IMR-90 (cell line): Measurements from ENCODE around the gene PCGF3. TPM values are rescaled to one million over a fixed set of nuclear protein-coding genes. Genes with fewer than 3 reads are reported as not detected.

Source experiments
- ATAC-seq: fragments of 200-7000 bp; cut with Tn5 transposase; 2 replicates; pipeline ENCODE4 v1.9.1; 2020; ENCODE audit warnings: low read depth, mild to moderate bottlenecking, moderate library complexity
- BruUV-seq: library from RNA; stranded (reverse); fragments of 400-500 nt; replicated peaks from 2 replicates; lab custom pipeline; 2021; lab: Mats Ljungman, UMichigan
- CTCF ChIA-PET: fragments of 300-600 bp; formaldehyde crosslinking; extraction: SDS; loops from one replicate; lab custom pipeline; 2021; ENCODE audit warnings: antibody characterized with exemption; lab: Yijun Ruan, JAX
- POLR2A ChIA-PET: fragments of 300-600 bp; sonication (Branson Sonifier 250); formaldehyde crosslinking; loops from one replicate; lab custom pipeline; 2022; ENCODE audit warnings: antibody characterized with exemption; ENCODE audit not compliant: unreplicated experiment; lab: Charles Lee
- DNase-seq: peaks from one replicate; pipeline ENCODE4 v3.0.0; 2013
- H2AFZ ChIP-seq: replicated peaks from 2 replicates; pipeline ENCODE3; 2013; ENCODE audit warnings: low read length, mild to moderate bottlenecking; ENCODE audit not compliant: poor library complexity
- H2AK5ac ChIP-seq: 2 replicates; pipeline ENCODE4 v1.6.1; 2013; ENCODE audit warnings: low read depth, low read length, inconsistent platforms
- H2AK9ac ChIP-seq: replicated peaks from 2 replicates; pipeline ENCODE3; 2013; ENCODE audit warnings: mild to moderate bottlenecking, low read depth, low read length, moderate library complexity; ENCODE audit not compliant: poor library complexity
- H2BK120ac ChIP-seq: 2 replicates; pipeline ENCODE4 v1.6.1; 2013; ENCODE audit warnings: low read depth, low read length, inconsistent platforms
- H2BK15ac ChIP-seq: 3 replicates; pipeline ENCODE4 v1.6.1; 2013; ENCODE audit warnings: low read depth, low read length, inconsistent platforms
- H2BK20ac ChIP-seq: 2 replicates; pipeline ENCODE4 v1.6.1; 2013; ENCODE audit warnings: low read depth, mild to moderate bottlenecking, inconsistent platforms, low read length, moderate library complexity
- H2BK5ac ChIP-seq: 2 replicates; pipeline ENCODE4 v1.6.1; 2013; ENCODE audit warnings: mild to moderate bottlenecking, low read depth, low read length, inconsistent platforms; ENCODE audit not compliant: poor library complexity, severe bottlenecking
- H3K14ac ChIP-seq: replicated peaks from 2 replicates; pipeline ENCODE4 v1.6.1; 2013; ENCODE audit warnings: low read depth, low read length, inconsistent platforms
- H3K18ac ChIP-seq: 2 replicates; pipeline ENCODE4 v1.6.1; 2013; ENCODE audit warnings: low read depth, low read length, control low read depth
- H3K23ac ChIP-seq: 2 replicates; pipeline ENCODE4 v1.6.1; 2013; ENCODE audit warnings: low read depth, low read length, inconsistent platforms
- H3K27ac ChIP-seq: 2 replicates; pipeline ENCODE4 v1.5.1; 2013; ENCODE audit warnings: mild to moderate bottlenecking, control low read depth, low read length; ENCODE audit not compliant: insufficient read depth
- H3K27me3 ChIP-seq: 2 replicates; pipeline ENCODE4 v1.6.1; 2013; ENCODE audit warnings: low read length; ENCODE audit not compliant: control insufficient read depth, insufficient read depth
- H3K36me3 ChIP-seq: 2 replicates; pipeline ENCODE4 v1.6.1; 2013; ENCODE audit warnings: low read length, mixed read lengths; ENCODE audit not compliant: control insufficient read depth, insufficient read depth
- H3K4ac ChIP-seq: 2 replicates; pipeline ENCODE4 v1.6.1; 2013; ENCODE audit warnings: low read depth, low read length, inconsistent platforms
- H3K4me1 ChIP-seq: 2 replicates; pipeline ENCODE4 v1.6.1; 2013; ENCODE audit warnings: low read length, mixed read lengths; ENCODE audit not compliant: control insufficient read depth, insufficient read depth
- H3K4me2 ChIP-seq: 2 replicates; pipeline ENCODE4 v1.6.1; 2013; ENCODE audit warnings: low read depth, mild to moderate bottlenecking, control low read depth, low read length, moderate library complexity
- H3K4me3 ChIP-seq: 2 replicates; pipeline ENCODE4 v1.5.1; 2013; ENCODE audit warnings: low read depth, mild to moderate bottlenecking, control low read depth, low read length, moderate library complexity; ENCODE audit not compliant: insufficient read depth
- H3K56ac ChIP-seq: 2 replicates; pipeline ENCODE4 v1.6.1; 2013; ENCODE audit warnings: low read length, inconsistent platforms; ENCODE audit not compliant: insufficient read depth; ENCODE audit errors: extremely low read depth
- H3K79me1 ChIP-seq, 2 experiments: 2 replicates each; pipeline ENCODE4 v1.6.1; 2013; ENCODE audit warnings: low read length in 2 of 2, inconsistent platforms in 1 of 2, low read depth in 1 of 2
- H3K9ac ChIP-seq: 2 replicates; pipeline ENCODE4 v1.6.1; 2013; ENCODE audit warnings: low read depth, low read length, control low read depth
- H3K9me1 ChIP-seq: 2 replicates; pipeline ENCODE4 v1.6.1; 2013; ENCODE audit warnings: low read length, inconsistent platforms; ENCODE audit not compliant: insufficient read depth
- H3K9me3 ChIP-seq: 2 replicates; pipeline ENCODE4 v1.6.1; 2013; ENCODE audit warnings: low read length; ENCODE audit not compliant: control insufficient read depth, insufficient read depth
- H4K20me1 ChIP-seq: 2 replicates; pipeline ENCODE4 v1.6.1; 2013; ENCODE audit warnings: low read length, inconsistent platforms; ENCODE audit not compliant: insufficient read depth
- H4K5ac ChIP-seq: 2 replicates; pipeline ENCODE4 v1.6.1; 2013; ENCODE audit warnings: mild to moderate bottlenecking, low read depth, low read length, control low read depth
- H4K8ac ChIP-seq, 2 experiments: 2 replicates each; pipeline ENCODE4 v1.6.1; 2013; ENCODE audit warnings: low read depth in 2 of 2, low read length in 2 of 2, control low read depth in 1 of 2, inconsistent platforms in 1 of 2
- H4K91ac ChIP-seq: 2 replicates; pipeline ENCODE4 v1.6.1; 2013; ENCODE audit warnings: low read depth, low read length, inconsistent platforms; ENCODE audit not compliant: insufficient read depth
- BHLHE40 ChIP-seq: fragments of 150-350 bp; IDR thresholded peaks from 2 replicates; pipeline ENCODE4 v1.6.1; 2016; ENCODE audit warnings: mild to moderate bottlenecking, low read depth, low read length
- CEBPB ChIP-seq: IDR thresholded peaks from 2 replicates; pipeline ENCODE4 v1.6.1; 2012; ENCODE audit warnings: low read depth, low read length, improper control_type of control experiment
- ELK1 ChIP-seq: fragments of 150-350 bp; IDR thresholded peaks from 2 replicates; pipeline ENCODE4 v1.6.1; 2016; ENCODE audit warnings: low read depth, mild to moderate bottlenecking, low read length, moderate library complexity, borderline replicate concordance
- MAFK ChIP-seq: IDR thresholded peaks from 2 replicates; pipeline ENCODE4 v1.6.1; 2012; ENCODE audit warnings: low read depth, low read length, improper control_type of control experiment
- MXI1 ChIP-seq: IDR thresholded peaks from 2 replicates; pipeline ENCODE4 v1.6.1; 2012; ENCODE audit warnings: low read depth, mild to moderate bottlenecking, low read length, moderate library complexity, borderline replicate concordance
- RCOR1 ChIP-seq: IDR thresholded peaks from 2 replicates; pipeline ENCODE4 v1.6.1; 2012; ENCODE audit warnings: mild to moderate bottlenecking, low read length, improper control_type of control experiment; ENCODE audit not compliant: insufficient replicate concordance
- RFX5 ChIP-seq: IDR thresholded peaks from 2 replicates; pipeline ENCODE4 v1.8.0; 2012; ENCODE audit warnings: low read depth, mild to moderate bottlenecking, low read length, moderate library complexity
- USF2 ChIP-seq: fragments of 150-350 bp; IDR thresholded peaks from 2 replicates; pipeline ENCODE4 v1.6.1; 2017; ENCODE audit warnings: mild to moderate bottlenecking, antibody characterized with exemption, low read length, low read depth
- WGBS, 2 experiments: methylation state at CpG; one replicate each; pipeline versions ENCODE4 v1.1.5 to v1.1.7; 2013; ENCODE audit warnings: missing lambda C conversion rate in 2 of 2; ENCODE audit not compliant: insufficient read length in 1 of 2; ENCODE audit errors: extremely low coverage in 2 of 2; 5-methylcytosine and 5-hydroxymethylcytosine counted together
- dilution Hi-C: fragments of 300-500 bp; cut with HindIII; formaldehyde crosslinking; loops from one replicate; pipeline ENCODE4 v1.14.3; 2018; ENCODE audit warnings: low sequenced_read_pairs; ENCODE audit not compliant: unreplicated experiment
- in situ Hi-C: fragments of 300-500 bp; cut with MboI; formaldehyde crosslinking; loops from 3 replicates; pipeline ENCODE4 v1.14.3; 2019; ENCODE audit warnings: low sequenced_read_pairs, inconsistent platforms, mixed read lengths
- intact Hi-C: fragments of 100-400 bp; cut with micrococcal nuclease; formaldehyde crosslinking; loops from 2 replicates; pipeline ENCODE4 v1.10.0; 2022
- polyA plus RNA-seq, 3 experiments: library from polyadenylated mRNA; depleted of rRNA; stranded (reverse); fragments of >200 nt; gene quantifications; 2 replicates each; pipeline ENCODE4 v1.2.3, GENCODE V29; 2012; ENCODE audit warnings: low replicate concordance in 1 of 3
- total RNA-seq: library from RNA; depleted of rRNA; stranded (reverse); fragments of >200 nt; gene quantifications from 2 replicates; pipeline ENCODE4 v1.2.3, GENCODE V29; 2012
- TF ChIP-seq, protein P1 (sequence below): conservative IDR thresholded peaks from 2 replicates; pipeline ENCODE4 v1.5.1; 2012; ENCODE audit warnings: mild to moderate bottlenecking, low read depth, low read length, improper control_type of control experiment

PCGF3 gene
- total and polyA plus RNA-seq, 2 of the 4 experiments (the other 2 are of a cell fraction) = 40.0 to 55.3 TPM

DNA sequence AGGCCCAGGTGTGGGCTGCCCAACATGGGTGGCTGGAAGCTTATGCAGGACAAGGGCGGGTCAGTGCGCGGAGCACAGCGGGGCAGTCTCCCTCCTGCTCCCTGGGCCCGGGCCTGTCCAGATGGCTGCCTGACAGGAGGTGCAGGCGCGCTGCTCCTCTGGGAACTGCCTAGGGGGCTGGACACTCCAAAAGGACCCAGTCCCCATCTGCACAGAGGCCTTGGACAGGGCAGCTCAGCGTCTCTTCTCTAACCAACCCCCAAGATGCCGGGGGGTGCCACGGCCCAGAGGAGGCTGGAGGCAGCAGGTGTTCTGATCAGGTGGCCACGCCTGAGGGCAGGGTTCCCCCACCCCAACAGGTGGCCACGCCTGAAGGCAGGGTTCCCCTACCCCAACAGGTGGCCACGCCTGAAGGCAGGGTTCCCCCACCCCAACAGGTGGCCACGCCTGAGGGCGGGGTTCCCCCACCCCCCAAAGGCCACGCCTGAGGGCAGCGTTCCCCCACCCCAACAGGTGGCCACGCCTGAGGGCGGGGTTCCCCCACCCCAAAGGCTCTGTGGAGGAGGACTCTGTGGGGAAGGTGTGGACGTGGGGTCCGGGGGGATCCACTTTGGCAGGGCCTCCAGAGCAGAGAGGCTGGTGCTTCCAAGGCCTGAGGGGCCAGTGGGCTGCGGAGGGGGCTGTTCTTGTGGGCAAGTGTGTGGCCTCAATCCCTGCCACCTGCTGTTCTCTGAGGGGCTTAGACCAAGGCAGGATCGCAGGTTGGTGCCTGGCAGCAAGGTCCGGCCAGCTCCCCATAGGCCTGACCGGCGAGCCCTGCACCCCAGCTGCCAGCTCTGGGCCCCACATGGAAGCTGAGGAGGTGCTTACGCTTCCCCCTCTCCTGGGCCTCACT, 84.2 kb downstream of the PCGF3 start:
- no peak overlapping the region for H3K27ac ChIP-seq
- no peak overlapping the region for H3K4me2 ChIP-seq
- WGBS, 2 experiments = 55% methylated on average over 5 of the region's 27 CpGs; no CpG with 5 or more reads in 1 of the 2 experiments
- H3K4me3 ChIP-seq = no peak overlapping the region
- H4K8ac ChIP-seq = no peak overlapping the region
- intact Hi-C loops (loop anchor here (10.0 kb wide), 1 partner anchor 145 kb away; the partner anchor contains the start of genes GAK and TMEM175), in situ Hi-C loops (no loop called here), dilution Hi-C loops (no loop called here)
- ChIA-PET CTCF (no interaction called here), POLR2A (no interaction called here)
- no peak overlapping the region for H3K23ac ChIP-seq
- H3K4ac ChIP-seq = no peak overlapping the region
- no peaks in the 10 kb centered on the region for H3K79me1 ChIP-seq
- H2BK5ac ChIP-seq = no peak overlapping the region
- no TSS peak for BruUV-seq
- no peak for DNase-seq
- no peak overlapping the region for H2BK15ac ChIP-seq
- H3K9ac ChIP-seq = no peak overlapping the region
- H2BK120ac ChIP-seq = no peak overlapping the region
- H2AK9ac ChIP-seq = no peak overlapping the region
- no peaks in the 10 kb centered on the region for H3K9me3 ChIP-seq
- H4K5ac ChIP-seq = no peak overlapping the region
- ATAC-seq = no peak
- H3K36me3 ChIP-seq = no peaks in the 10 kb centered on the region
- no peak overlapping the region for H2AK5ac ChIP-seq
- peaks cover 77% of the 10 kb centered on the region for H3K27me3 ChIP-seq
- no peaks in the 10 kb centered on the region for H4K20me1 ChIP-seq
- no peak for TF ChIP-seq RFX5
- no peak for TF ChIP-seq CEBPB
- no peak for TF ChIP-seq BHLHE40
- TF ChIP-seq MXI1 = no peak
- no peak for TF ChIP-seq USF2
- TF ChIP-seq ELK1 = no peak
- no peak for TF ChIP-seq RCOR1
- TF ChIP-seq, protein P1, sequence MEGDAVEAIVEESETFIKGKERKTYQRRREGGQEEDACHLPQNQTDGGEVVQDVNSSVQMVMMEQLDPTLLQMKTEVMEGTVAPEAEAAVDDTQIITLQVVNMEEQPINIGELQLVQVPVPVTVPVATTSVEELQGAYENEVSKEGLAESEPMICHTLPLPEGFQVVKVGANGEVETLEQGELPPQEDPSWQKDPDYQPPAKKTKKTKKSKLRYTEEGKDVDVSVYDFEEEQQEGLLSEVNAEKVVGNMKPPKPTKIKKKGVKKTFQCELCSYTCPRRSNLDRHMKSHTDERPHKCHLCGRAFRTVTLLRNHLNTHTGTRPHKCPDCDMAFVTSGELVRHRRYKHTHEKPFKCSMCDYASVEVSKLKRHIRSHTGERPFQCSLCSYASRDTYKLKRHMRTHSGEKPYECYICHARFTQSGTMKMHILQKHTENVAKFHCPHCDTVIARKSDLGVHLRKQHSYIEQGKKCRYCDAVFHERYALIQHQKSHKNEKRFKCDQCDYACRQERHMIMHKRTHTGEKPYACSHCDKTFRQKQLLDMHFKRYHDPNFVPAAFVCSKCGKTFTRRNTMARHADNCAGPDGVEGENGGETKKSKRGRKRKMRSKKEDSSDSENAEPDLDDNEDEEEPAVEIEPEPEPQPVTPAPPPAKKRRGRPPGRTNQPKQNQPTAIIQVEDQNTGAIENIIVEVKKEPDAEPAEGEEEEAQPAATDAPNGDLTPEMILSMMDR = no peak
- no peak for TF ChIP-seq MAFK
- no peak overlapping the region for H2BK20ac ChIP-seq
- H3K14ac ChIP-seq = no peak overlapping the region
- H3K56ac ChIP-seq = no peak overlapping the region
- no peak overlapping the region for H4K91ac ChIP-seq
- H3K18ac ChIP-seq = no peak overlapping the region
- H2AFZ ChIP-seq = no peak overlapping the region
- no peaks in the 10 kb centered on the region for H3K4me1 ChIP-seq
- H3K9me1 ChIP-seq = no peaks in the 10 kb centered on the region
